GM15510 (cell line): ENCODE data around the gene DIP2A.

Source experiments
- POLR2A ChIP-seq: IDR thresholded peaks from 3 replicates; pipeline ENCODE4 v1.6.1; 2011; ENCODE audit warnings: borderline replicate concordance; ENCODE audit not compliant: insufficient read length; ENCODE audit errors: extremely low read depth

The DIP2A gene

DNA sequence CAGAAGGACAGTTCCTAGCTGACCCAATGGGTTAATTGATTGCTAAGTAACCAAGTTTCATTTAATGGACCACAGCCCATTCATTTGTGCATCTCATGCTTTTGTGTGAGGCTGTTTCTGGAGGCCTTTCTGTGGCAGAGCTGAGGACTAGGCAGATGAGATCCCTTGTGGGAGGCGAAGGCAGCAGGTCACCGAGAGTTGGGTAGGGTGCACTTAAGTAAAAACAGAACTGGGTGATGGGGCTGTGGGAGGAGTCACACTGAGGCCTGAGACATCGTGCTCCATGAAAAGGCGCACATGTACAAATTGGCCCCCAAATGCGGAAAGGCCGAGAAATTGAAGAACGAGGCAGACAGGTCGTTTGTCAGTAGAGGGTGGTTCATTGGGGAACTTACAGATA lies 85.3 kb downstream of the DIP2A start:
- no peak for TF ChIP-seq POLR2A

DNA sequence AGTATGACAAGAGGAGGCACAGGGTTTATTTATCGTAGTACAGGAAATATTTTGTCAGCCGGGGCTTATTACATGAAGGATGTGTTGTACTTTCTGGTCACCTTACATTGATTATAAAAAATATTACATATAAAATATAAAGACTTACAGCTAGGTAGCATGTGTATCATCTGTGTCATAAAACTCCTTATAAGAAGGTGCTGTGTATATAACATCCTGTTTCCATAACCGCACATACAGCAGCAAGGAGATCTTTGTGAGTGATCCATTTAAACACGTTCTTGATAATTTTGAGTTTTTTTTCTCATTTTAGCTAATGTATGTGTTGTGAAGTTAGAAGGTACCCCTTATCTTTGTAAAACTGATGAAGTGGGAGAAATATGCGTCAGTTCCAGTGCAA lies 86.1 kb downstream of the DIP2A start:
- no peak for TF ChIP-seq POLR2A

DNA sequence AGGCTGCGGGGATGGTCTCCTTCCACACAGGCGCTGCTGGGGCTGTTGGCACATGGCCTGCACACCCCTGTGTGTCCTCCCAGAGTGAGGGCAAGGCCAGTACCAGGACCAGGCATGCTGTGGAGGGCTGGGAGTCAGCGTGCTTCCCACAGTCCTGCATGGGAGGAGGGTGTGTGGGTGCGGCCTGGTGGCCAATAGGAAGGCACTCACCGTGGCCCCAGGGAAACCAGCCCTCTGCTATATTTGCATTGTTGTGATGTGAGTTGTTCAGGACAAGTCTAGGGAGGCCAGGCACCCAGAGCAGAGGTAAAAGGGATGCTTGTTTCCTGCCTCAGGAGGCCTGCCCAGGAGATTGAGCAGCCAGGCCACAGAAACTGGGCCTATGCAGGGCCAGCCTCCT lies 86.7 kb downstream of the DIP2A start:
- TF ChIP-seq POLR2A: no peak

DNA sequence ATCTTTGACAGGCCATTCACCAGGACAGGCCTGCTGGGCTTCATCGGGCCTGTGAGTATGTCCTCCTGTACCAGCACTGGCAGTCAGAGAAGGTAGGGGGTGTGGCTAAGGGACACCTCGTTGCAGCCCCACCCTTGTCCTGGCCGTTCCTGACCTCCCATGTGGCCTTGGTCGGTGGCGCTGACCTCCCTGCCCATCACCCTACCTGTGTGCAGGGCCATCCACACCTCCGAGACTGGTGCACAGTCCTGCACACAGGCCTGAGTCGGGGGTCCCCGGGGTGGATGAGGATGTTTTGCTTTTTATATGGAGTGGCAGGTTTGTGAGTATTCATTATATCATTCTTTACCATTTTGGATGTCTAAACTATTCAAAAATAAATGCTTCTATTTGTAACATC lies 87.2 kb downstream of the DIP2A start:
- TF ChIP-seq POLR2A: no peak

DNA sequence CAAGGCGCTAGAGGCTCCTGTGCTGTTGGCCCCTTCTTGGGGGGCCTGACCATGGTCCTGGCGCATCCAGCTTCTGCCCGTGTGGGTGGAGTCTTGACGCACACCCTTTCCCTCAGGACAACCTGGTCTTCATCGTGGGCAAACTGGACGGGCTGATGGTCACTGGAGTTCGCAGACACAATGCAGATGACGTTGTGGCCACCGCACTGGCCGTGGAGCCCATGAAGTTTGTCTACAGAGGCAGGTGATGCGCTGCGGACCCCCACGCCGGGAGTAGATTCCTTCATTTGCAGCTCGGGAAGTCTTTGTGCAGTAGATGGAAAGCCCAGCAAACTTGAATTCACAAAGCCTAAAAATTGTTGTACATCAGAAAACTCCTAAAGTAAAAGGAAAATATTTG lies 88.1 kb downstream of the DIP2A start:
- no peak for TF ChIP-seq POLR2A

DNA sequence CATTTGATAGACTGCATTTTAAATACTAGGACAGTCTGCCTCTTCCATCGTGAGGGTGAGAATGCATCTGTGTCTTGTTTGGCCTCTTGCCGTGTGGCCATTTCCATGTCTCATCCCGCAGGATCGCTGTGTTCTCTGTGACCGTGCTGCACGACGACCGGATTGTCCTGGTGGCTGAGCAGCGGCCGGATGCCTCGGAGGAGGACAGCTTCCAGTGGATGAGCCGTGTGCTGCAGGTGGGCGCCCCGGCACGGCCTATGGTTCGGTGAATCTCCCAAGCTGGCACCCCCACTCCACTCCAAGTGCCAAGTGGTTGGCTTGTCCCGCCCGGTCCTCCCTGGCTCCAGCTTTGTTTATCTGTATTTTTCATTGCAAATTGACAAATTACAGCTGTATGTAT lies 91.0 kb downstream of the DIP2A start:
- TF ChIP-seq POLR2A: no peak

DNA sequence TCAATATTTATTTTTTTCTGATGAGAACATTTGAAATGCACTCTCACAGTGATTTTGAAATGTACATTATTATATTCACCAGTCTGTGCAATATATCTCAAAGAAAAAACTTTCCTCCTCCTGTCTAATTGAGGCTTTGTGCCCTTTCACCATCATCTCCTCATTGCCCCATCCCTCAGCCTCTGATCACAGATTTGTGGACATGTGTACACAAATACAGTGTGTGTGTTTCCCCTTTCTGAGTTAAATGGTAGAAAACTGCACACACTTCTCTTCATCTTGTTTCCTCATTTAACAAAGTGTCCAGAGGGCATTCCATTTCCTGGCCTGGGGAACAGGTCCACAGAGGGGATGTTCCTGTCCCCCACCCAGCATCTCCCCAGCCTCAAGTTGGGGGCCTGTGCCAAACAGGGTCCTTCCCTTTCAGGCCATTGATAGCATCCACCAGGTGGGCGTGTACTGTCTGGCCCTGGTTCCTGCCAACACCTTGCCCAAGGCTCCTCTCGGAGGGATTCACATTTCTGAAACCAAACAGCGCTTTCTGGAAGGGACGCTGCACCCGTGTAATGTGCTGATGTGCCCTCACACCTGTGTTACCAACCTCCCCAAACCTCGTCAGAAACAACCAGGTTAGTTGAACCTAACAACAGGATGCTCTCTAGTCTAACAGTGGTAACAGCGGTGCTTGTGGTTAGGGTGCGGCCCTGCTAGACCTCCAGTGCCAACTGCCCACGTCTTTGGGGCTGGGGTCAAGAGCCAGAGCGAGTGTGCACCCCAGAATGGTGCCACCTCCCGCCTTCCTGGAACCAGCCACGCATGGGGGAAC lies 91.6 kb downstream of the DIP2A start:
- no peak for TF ChIP-seq POLR2A

DNA sequence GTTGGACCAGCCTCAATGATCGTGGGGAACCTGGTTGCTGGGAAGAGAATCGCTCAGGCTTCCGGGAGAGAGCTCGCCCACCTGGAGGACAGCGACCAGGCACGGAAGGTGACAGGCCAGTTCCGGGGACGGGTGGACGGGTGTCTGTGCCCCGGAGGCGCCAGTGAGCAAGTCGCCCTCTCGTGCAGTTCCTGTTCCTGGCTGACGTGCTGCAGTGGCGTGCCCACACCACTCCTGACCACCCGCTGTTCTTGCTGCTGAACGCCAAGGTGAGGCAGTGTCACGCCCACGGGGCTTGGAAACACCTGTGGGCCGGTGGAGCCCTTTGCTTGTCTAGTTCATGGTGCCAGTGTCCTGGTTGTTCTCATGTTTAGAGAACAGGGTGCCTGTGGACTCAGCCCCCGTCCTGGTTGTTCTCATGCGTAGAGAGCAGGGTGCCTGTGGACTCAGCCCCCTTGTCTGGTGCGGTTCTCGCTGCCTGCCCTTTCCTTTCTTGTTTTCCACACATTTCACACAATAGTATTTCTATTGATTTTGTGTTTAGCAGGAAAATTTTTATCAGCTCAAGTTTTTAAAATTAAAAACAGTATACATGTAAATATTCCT lies 93.0 kb downstream of the DIP2A start:
- no peak for TF ChIP-seq POLR2A

DNA sequence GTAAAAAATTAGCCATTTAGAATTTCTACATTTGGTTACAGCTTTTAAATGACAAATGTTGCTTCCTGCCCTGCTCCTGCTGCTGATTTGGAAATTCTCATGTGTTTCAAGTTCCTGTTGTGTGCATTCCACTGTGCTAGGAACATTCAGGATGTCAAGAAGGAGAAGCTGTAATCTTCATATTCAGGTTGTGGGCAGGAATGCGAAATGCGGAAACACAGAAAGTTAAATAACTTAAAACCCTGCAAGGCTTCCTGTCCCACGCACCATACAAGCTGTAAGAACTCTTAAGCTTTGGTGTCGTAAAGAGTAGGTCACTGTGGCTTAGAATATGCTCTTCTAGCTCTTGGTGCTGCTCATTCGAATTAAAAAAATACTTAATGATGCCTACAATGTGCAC lies 93.6 kb downstream of the DIP2A start:
- TF ChIP-seq POLR2A: no peak

DNA sequence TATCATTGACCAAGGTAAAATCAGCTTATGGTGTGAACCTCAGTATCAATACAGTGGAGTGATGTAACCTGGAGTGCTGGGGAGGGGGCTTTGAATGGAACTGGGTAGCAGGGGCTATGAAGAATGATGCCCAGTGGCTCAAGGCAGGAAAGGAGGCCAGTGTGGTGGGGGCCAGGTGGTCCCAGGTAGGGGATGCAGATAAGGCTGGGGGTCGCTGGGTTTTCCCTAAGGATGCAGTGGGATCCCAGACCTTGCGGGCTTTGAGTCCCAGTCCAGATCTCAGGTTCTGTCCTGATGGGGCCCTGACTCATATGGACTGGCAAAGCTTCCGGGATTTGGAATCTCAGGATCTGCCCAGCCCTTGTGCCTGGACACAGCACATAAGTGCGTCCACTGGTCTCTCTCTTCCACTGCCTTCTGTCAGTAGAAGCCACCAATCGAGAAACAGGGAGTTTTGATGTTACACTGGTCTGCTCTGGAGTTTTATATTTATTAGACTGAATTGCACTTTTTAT lies 94.2 kb downstream of the DIP2A start:
- no peak for TF ChIP-seq POLR2A

DNA sequence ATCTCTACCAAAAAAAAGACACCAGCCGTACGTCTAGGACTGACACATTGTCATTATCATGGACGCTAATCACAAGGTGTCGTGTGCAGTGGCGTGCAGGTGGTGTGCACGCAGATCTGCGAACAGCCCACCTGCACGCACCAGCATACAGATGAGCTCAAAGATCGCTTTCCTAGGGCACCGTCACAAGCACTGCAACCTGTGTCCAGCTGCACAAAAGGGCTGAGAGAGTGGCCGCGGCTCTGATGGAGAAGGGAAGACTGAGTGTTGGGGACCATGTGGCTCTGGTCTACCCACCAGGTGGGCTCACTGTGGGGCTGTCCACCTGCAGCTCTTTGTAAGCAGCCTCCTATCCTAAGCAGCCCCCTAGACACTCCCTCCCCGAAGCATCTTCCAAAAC lies 95.3 kb downstream of the DIP2A start:
- no peak for TF ChIP-seq POLR2A

DNA sequence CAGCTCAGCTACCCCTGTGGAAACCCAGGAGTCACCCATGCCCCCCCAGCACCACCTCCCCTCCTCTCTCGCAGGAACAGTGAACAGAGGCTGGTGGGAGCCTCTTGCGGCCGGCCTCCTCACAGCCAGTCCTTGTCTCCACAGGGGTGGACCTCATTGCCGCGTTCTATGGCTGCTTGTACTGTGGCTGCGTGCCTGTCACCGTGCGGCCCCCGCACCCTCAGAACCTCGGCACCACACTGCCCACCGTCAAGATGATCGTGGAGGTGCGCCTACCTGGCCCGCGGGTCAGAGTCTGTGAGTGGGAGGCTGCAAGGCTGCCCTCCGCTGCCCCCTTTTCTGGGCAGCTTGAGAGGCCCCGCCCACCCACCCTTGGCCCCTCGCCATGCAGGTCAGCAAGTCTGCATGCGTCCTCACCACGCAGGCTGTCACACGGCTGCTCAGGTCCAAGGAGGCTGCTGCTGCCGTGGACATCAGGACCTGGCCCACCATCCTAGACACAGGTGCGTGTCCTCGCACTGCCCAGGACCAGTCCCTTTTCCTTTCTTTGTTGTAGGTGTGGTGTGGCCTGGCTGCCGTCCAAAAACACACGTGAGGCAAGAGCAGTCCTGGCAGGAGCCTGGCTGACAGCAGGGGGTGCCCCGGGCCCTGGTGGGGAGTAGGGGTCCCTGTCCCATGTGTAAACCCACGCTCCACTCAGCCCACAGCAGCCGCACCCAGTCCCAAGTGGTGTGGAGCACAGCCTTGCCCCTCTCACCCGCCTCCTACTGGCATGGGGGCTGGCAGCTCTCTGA lies 95.9 kb downstream of the DIP2A start:
- TF ChIP-seq POLR2A: no peak

DNA sequence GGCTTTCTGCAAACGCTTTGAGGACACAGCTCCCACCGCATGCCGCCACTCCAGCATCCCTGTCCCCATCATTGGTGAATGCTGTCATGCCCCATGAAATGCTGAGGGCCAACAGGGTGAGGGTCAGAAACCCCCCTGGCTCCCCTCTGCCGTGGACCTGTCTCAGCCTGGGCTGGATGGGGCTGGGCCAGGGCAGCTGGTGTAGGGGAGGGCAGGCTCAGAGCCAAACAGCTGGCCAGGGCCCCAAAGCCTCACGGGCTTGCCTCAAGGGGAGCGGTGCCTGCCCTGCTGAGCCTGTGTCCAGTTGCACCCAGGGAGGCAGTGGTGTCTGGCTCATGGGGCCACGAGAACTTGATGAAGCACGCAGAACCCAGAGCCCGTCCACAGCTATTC lies 96.5 kb downstream of the DIP2A start:
- TF ChIP-seq POLR2A: no peak

DNA sequence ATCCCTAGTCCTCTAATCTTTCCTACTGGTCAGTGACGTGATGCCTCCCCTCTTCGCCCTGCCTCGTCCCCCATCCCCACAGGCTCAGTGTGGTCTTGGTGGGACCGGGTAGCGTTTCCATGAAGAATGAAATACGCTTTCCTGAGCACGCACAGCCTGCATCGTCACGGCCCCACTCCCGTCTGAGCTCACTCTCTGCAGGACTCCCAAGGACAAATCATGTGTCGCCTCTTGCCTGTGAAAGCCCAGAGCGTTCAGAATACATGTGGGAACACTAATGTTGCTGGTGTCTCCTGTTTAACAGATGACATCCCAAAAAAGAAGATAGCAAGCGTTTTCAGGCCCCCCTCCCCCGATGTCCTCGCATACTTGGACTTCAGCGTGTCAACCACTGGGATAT lies 97.0 kb downstream of the DIP2A start:
- TF ChIP-seq POLR2A: no peak

DNA sequence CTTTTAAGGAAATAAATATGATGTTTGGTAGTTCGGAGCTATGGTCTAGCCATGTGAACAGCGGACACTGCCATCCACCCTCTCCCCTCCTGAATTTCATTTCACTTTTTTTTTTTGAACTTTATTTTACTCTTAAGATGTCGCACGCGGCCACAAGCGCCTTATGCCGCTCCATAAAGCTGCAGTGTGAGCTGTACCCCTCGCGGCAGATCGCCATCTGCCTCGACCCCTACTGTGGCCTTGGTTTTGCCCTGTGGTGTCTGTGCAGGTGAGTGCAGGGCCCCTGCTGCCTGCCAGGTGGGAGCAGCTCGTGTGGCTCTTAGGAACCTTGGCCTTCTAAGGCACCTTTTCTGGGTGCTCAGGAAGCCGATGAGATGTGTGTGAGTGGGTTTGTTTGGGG lies 98.1 kb downstream of the DIP2A start:
- TF ChIP-seq POLR2A: no peak

DNA sequence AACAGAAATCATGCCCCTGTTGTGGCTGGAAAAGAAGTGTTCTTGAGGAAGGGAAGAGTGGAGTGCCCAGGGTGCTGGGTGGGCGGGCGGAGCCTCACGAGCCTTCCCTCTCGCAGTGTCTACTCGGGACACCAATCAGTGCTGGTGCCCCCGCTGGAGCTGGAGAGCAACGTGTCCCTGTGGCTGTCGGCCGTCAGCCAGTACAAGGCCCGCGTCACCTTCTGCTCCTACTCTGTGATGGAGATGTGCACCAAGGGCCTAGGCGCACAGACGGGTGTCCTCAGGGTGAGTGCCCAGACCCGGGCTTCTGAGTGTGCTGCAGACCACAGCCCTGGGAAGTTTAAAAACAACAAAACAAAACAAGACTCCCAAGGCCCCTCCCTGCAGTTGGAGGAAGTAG lies 98.8 kb downstream of the DIP2A start:
- no peak for TF ChIP-seq POLR2A

DNA sequence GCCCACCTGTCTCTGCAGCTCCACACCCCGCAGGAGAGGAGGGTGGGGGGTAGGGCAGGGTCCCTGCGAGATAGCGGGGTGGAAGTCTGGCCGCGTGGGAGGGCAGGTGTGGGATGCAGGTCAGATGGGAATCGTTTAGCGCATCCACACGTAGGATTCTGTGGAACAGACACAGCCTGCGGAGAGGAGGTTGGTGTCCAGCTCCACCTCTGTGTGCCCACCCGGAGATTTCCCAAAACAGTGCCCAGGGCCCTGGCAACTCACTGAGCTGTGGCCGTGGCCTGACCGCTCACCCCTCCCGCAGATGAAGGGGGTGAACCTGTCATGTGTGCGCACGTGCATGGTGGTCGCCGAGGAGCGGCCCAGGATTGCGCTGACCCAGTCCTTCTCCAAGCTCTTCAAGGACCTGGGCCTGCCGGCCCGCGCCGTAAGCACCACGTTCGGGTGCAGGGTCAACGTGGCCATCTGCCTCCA lies 99.3 kb downstream of the DIP2A start:
- TF ChIP-seq POLR2A: no peak
